HepG2 (cell line): Measurements from ENCODE around the gene ZDHHC19. TPM values are rescaled to one million over a fixed set of nuclear protein-coding genes. Genes with fewer than 3 reads are reported as not detected.

Experiments
- CEBPB ChIP-seq: IDR thresholded peaks from 2 replicates; pipeline ENCODE4 v1.6.1; 2011; ENCODE audit warnings: low read depth, low read length, improper control_type of control experiment, borderline replicate concordance
- CREB1 ChIP-seq, 2 experiments: fragments of 450-650 bp in 1 of 2; IDR thresholded peaks; 2 replicates each; pipeline ENCODE4 v1.6.1; 2016 to 2017; ENCODE audit warnings: control low read depth in 1 of 2, mild to moderate bottlenecking in 1 of 2, missing compliant biosample characterization in 1 of 2, missing genetic modification characterization in 1 of 2
- HMG20B ChIP-seq: conservative IDR thresholded peaks from 2 replicates; pipeline ENCODE4 v1.6.1; 2016; ENCODE audit warnings: missing genetic modification reagents, missing compliant biosample characterization
- HNF4A ChIP-seq: sonication (generic); formaldehyde crosslinking; IDR thresholded peaks from 2 replicates; pipeline ENCODE4 v1.4.0; 2020; ENCODE audit warnings: missing genetic modification reagents
- HNRNPUL1 ChIP-seq: fragments of 200-400 bp; formaldehyde crosslinking; IDR thresholded peaks from 2 replicates; pipeline ENCODE4 v1.6.1; 2017; ENCODE audit warnings: low read depth, mild to moderate bottlenecking, low read length, moderate library complexity
- IKZF1 ChIP-seq: fragments of 450-650 bp; IDR thresholded peaks from 2 replicates; pipeline ENCODE4 v1.7.1; 2016
- IRF2 ChIP-seq: IDR thresholded peaks from 2 replicates; pipeline ENCODE4 v1.6.1; 2018; ENCODE audit warnings: missing genetic modification reagents, missing compliant biosample characterization
- TAF1 ChIP-seq: sonication (generic); formaldehyde crosslinking; IDR thresholded peaks from 2 replicates; pipeline ENCODE4 v1.4.0; 2020; ENCODE audit warnings: missing genetic modification reagents
- TCF12 ChIP-seq, 2 experiments: fragments of 450-650 bp in 1 of 2; sonication (generic) in 1 of 2; formaldehyde crosslinking in 1 of 2; IDR thresholded peaks; 2 replicates each; pipeline versions ENCODE4 v1.6.1 to v1.8.0; 2017 to 2022; ENCODE audit warnings: antibody characterized with exemption in 1 of 2, mild to moderate bottlenecking in 1 of 2, missing genetic modification reagents in 1 of 2, moderate library complexity in 1 of 2
- ZMAT3 ChIP-seq: sonication (generic); formaldehyde crosslinking; conservative IDR thresholded peaks from 2 replicates; pipeline ENCODE4 v1.7.0; 2021; ENCODE audit warnings: missing genetic modification reagents
- ZMYM3 ChIP-seq: sonication (generic); formaldehyde crosslinking; IDR thresholded peaks from 2 replicates; pipeline ENCODE4 v1.5.1; 2020; ENCODE audit warnings: mild to moderate bottlenecking, missing genetic modification reagents
- ZNF121 ChIP-seq: sonication (generic); formaldehyde crosslinking; IDR thresholded peaks from 2 replicates; pipeline ENCODE4 v1.5.0; 2020; ENCODE audit warnings: mild to moderate bottlenecking, missing genetic modification reagents
- ZNF225 ChIP-seq: sonication (generic); formaldehyde crosslinking; IDR thresholded peaks from 2 replicates; pipeline ENCODE4 v1.4.0; 2020; ENCODE audit warnings: mild to moderate bottlenecking, missing genetic modification reagents
- ZNF235 ChIP-seq: sonication (generic); formaldehyde crosslinking; IDR thresholded peaks from 2 replicates; pipeline ENCODE4 v1.8.1; 2023; ENCODE audit warnings: mild to moderate bottlenecking, missing genetic modification reagents, borderline replicate concordance
- ZNF333 ChIP-seq: sonication (generic); formaldehyde crosslinking; IDR thresholded peaks from 2 replicates; pipeline ENCODE4 v1.4.0; 2020; ENCODE audit warnings: mild to moderate bottlenecking, missing genetic modification reagents, borderline replicate concordance
- ZNF543 ChIP-seq: sonication (generic); formaldehyde crosslinking; IDR thresholded peaks from 2 replicates; pipeline ENCODE4 v1.4.0; 2020; ENCODE audit warnings: mild to moderate bottlenecking, missing genetic modification reagents
- ZNF883 ChIP-seq: sonication (generic); formaldehyde crosslinking; IDR thresholded peaks from 2 replicates; pipeline ENCODE4 v1.5.1; 2020; ENCODE audit warnings: mild to moderate bottlenecking, missing genetic modification reagents; ENCODE audit errors: not compliant biosample characterization
- polyA plus RNA-seq, 8 experiments: library from polyadenylated mRNA; depleted of rRNA in 3 of 8; stranded (reverse) in 7 of 8; unstranded in 1 of 8; fragments of >200 nt; fragmentation: Illumina TruSeq in 4 of 8; extraction: Trizol in 4 of 8; gene quantifications; 2 replicates each; pipeline versions ENCODE4 v1.2.1 to v1.2.3, GENCODE V29; 2011 to 2016; ENCODE audit warnings: low read depth in 4 of 8, missing spikeins in 1 of 8, mixed read lengths in 1 of 8; ENCODE audit not compliant: insufficient read depth in 1 of 8
- total RNA-seq, 5 experiments: library from RNA; depleted of rRNA; stranded (reverse); fragments of >200 nt; fragmentation: Illumina TruSeq; extraction: Trizol; gene quantifications; 2 replicates each; pipeline ENCODE4 v1.2.3, GENCODE V29; 2016; ENCODE audit warnings: low read depth in 1 of 5
- TF ChIP-seq, protein P1 (sequence below): sonication (generic); formaldehyde crosslinking; IDR thresholded peaks from 2 replicates; pipeline ENCODE4 v1.5.0; 2020; ENCODE audit warnings: mild to moderate bottlenecking, missing genetic modification reagents
- TF ChIP-seq, protein P2 (sequence below): sonication (generic); formaldehyde crosslinking; IDR thresholded peaks from 2 replicates; pipeline ENCODE4 v1.4.0; 2020; ENCODE audit warnings: low read depth, missing genetic modification reagents
- TF ChIP-seq, protein P3 (sequence below): sonication (generic); formaldehyde crosslinking; conservative IDR thresholded peaks from 2 replicates; pipeline ENCODE4 v1.4.0; 2020; ENCODE audit warnings: missing genetic modification reagents
- TF ChIP-seq, protein P4 (sequence below): sonication (generic); formaldehyde crosslinking; IDR thresholded peaks from 2 replicates; pipeline ENCODE4 v1.8.1; 2023; ENCODE audit warnings: mild to moderate bottlenecking, moderate library complexity, missing genetic modification reagents

ZDHHC19 gene
- total and polyA plus RNA-seq, 2 of the 13 experiments (the other 11 are each of a cell fraction or from before 2014, with no cell fraction given): 0.22 to 0.53 TPM

DNA sequence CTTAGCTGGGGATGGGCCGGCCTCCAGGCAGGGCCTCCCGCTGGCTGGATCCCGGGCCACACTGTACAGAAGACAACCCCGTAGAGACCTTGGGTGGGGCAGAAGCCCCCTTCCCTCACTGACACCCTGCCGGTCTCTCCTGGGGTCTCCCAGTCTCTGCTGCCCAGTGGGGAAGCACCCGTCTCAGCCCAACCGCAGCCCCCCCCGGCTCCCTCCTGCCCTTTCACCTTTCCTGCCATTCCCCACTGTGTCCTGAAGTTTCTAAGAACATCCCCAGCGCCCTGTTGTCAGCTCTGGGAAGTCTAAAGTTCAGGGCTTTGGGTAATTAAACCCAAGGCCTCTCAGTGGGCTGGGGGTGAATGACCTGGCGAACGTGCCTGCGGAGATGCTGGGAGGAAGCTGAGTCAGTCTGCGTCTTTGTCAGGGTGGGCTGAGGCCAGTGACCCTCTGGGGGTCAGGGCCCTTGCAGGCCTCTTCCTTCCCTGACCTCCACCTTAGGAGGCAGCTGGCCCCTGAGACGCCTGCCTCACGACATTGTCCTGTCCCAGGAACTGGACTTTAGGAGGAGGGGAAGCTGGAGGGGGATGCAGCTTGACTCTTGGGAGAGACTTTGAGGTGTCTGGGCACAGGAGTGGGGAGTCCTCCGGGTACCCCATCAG is 3.7 kb upstream of the ZDHHC19 start (continued):
- TF ChIP-seq TAF1 (0 out of 2 replicates have a peak, but pooled peaks have one; percentile 16), HMG20B (CRISPR knock-in tag) (no peak), ZNF543 (CRISPR knock-in tag) (no peak), ZMAT3 (peak; percentile 62; the same call in 1 of the 2 replicates), ZMYM3 (peak; percentile 75; the same call in 1 of the 2 replicates), IKZF1 (no peak), ZNF225 (CRISPR knock-in tag) (no peak), HNRNPUL1 (no peak), TCF12 (IDR thresholded peaks at IDR 0.05) (no peak), TCF12 (CRISPR knock-in tag; IDR thresholded peaks at IDR 0.05) (peak; percentile 68; the same call in 1 of the 2 replicates), HNF4A (CRISPR knock-in tag) (peak; percentile 97), ZNF333 (CRISPR knock-in tag) (no peak), ZNF121 (peak; percentile 87; the same call in 1 of the 2 replicates), ZNF235 (CRISPR knock-in tag) (no peak), CEBPB (no peak), IRF2 (CRISPR knock-in tag) (peak; percentile 88), CREB1 (IDR thresholded peaks at IDR 0.05) (no peak), CREB1 (CRISPR knock-in tag; IDR thresholded peaks at IDR 0.05) (no peak; the same call in 1 of the 2 replicates), ZNF883 (CRISPR knock-in tag) (peak; percentile 62)
- TF ChIP-seq, protein P1, sequence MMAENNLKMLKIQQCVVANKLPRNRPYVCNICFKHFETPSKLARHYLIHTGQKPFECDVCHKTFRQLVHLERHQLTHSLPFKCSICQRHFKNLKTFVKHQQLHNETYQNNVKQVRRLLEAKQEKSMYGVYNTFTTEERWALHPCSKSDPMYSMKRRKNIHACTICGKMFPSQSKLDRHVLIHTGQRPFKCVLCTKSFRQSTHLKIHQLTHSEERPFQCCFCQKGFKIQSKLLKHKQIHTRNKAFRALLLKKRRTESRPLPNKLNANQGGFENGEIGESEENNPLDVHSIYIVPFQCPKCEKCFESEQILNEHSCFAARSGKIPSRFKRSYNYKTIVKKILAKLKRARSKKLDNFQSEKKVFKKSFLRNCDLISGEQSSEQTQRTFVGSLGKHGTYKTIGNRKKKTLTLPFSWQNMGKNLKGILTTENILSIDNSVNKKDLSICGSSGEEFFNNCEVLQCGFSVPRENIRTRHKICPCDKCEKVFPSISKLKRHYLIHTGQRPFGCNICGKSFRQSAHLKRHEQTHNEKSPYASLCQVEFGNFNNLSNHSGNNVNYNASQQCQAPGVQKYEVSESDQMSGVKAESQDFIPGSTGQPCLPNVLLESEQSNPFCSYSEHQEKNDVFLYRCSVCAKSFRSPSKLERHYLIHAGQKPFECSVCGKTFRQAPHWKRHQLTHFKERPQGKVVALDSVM: peak; percentile 91
- TF ChIP-seq, protein P2, sequence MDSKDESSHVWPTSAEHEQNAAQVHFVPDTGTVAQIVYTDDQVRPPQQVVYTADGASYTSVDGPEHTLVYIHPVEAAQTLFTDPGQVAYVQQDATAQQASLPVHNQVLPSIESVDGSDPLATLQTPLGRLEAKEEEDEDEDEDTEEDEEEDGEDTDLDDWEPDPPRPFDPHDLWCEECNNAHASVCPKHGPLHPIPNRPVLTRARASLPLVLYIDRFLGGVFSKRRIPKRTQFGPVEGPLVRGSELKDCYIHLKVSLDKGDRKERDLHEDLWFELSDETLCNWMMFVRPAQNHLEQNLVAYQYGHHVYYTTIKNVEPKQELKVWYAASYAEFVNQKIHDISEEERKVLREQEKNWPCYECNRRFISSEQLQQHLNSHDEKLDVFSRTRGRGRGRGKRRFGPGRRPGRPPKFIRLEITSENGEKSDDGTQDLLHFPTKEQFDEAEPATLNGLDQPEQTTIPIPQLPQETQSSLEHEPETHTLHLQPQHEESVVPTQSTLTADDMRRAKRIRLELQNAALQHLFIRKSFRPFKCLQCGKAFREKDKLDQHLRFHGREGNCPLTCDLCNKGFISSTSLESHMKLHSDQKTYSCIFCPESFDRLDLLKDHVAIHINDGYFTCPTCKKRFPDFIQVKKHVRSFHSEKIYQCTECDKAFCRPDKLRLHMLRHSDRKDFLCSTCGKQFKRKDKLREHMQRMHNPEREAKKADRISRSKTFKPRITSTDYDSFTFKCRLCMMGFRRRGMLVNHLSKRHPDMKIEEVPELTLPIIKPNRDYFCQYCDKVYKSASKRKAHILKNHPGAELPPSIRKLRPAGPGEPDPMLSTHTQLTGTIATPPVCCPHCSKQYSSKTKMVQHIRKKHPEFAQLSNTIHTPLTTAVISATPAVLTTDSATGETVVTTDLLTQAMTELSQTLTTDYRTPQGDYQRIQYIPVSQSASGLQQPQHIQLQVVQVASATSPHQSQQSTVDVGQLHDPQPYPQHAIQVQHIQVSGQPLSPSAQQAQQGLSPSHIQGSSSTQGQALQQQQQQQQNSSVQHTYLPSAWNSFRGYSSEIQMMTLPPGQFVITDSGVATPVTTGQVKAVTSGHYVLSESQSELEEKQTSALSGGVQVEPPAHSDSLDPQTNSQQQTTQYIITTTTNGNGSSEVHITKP (CRISPR knock-in tag): 0 out of 2 replicates have a peak, but pooled peaks have one; percentile 52
- TF ChIP-seq, protein P3, sequence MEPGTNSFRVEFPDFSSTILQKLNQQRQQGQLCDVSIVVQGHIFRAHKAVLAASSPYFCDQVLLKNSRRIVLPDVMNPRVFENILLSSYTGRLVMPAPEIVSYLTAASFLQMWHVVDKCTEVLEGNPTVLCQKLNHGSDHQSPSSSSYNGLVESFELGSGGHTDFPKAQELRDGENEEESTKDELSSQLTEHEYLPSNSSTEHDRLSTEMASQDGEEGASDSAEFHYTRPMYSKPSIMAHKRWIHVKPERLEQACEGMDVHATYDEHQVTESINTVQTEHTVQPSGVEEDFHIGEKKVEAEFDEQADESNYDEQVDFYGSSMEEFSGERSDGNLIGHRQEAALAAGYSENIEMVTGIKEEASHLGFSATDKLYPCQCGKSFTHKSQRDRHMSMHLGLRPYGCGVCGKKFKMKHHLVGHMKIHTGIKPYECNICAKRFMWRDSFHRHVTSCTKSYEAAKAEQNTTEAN (CRISPR knock-in tag): no peak
- TF ChIP-seq, protein P4, sequence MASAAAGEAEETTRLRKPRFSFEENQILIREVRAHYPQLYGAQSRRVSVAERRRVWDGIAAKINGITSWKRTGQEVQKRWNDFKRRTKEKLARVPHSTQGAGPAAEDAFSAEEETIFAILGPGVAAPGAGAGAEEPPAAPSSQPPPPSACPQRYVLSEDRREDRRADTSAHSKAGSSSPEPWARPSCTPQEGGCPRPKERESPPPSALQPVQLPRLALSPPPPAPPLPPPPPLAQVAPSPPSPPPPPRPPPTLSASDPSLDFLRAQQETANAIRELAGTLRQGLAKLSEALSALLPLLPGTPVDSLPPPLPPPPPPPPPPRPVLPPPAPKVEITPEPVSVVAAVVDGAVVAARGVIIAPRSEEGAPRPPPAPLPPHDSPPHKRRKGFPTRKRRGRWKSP: no peak
